HAP-1 (cell line): ENCODE measurements around the gene RPN1.

ENCODE experiments used
- DNase-seq, 2 experiments: peaks; one replicate each; pipeline ENCODE4 v3.0.0-alpha.2; 2016 to 2020; ENCODE audit warnings: low spot score in 2 of 2
- H3K27me3 ChIP-seq: fragments of 250-450 bp; sonication (Bioruptor Pico); 2 replicates; pipeline ENCODE4 v1.5.1; 2020; ENCODE audit warnings: low read depth, mild to moderate bottlenecking, moderate library complexity
- H3K36me3 ChIP-seq: fragments of 250-450 bp; sonication (Bioruptor Pico); replicated peaks from 2 replicates; pipeline ENCODE4 v1.5.1; 2020; ENCODE audit warnings: mild to moderate bottlenecking
- H3K4me1 ChIP-seq: fragments of 250-450 bp; sonication (Bioruptor Pico); 2 replicates; pipeline ENCODE4 v1.5.1; 2020; ENCODE audit warnings: mild to moderate bottlenecking
- H3K4me3 ChIP-seq: fragments of 250-450 bp; sonication (Bioruptor Pico); 2 replicates; pipeline ENCODE4 v1.5.1; 2020; ENCODE audit warnings: mild to moderate bottlenecking, moderate library complexity
- H3K9me3 ChIP-seq: fragments of 250-450 bp; sonication (Bioruptor Pico); 2 replicates; pipeline ENCODE4 v1.5.1; 2020; ENCODE audit warnings: mild to moderate bottlenecking, moderate library complexity
- in situ Hi-C: fragments of 300-500 bp; cut with MboI; formaldehyde crosslinking; loops from 3 replicates; pipeline ENCODE4 v1.14.3; 2020; ENCODE audit warnings: low sequenced_read_pairs, inconsistent platforms, mixed read lengths

The RPN1 gene

GRCh38 chr3:128625409-128625945 is 25.1 kb downstream of the RPN1 start:
- in situ Hi-C loops, result loop anchor here (10.0 kb wide), 1 partner anchor 169 kb away; no protein-coding TSS in a partner anchor
- H3K4me3 ChIP-seq, result no peak overlapping the region
- H3K27me3 ChIP-seq, result no peaks in the 10 kb centered on the region
- no peak for DNase-seq
- H3K4me1 ChIP-seq, result no peaks in the 10 kb centered on the region
- H3K9me3 ChIP-seq, result no peaks in the 10 kb centered on the region
- peaks cover 83% of the 10 kb centered on the region for H3K36me3 ChIP-seq

- H3K4me1 ChIP-seq, result no peaks in the 10 kb centered on the region
- no peaks in the 10 kb centered on the region for H3K27me3 ChIP-seq
- peaks cover 84% of the 10 kb centered on the region for H3K36me3 ChIP-seq
- in situ Hi-C loops, result loop anchor here (10.0 kb wide), 1 partner anchor 170 kb away; no protein-coding TSS in a partner anchor
- no peaks in the 10 kb centered on the region for H3K9me3 ChIP-seq
- no peak overlapping the region for H3K4me3 ChIP-seq
- no peak for DNase-seq
Observed at GRCh38 chr3:128624526-128625138, 26.0 kb downstream of the RPN1 start.

- no peaks in the 10 kb centered on the region; the same call in 1 of the 2 replicates for H3K4me1 ChIP-seq
- H3K27me3 ChIP-seq, result no peaks in the 10 kb centered on the region
- peaks cover 87% of the 10 kb centered on the region for H3K36me3 ChIP-seq
- no peak for DNase-seq
- in situ Hi-C loops, result loop anchor here (10.0 kb wide), 1 partner anchor 171 kb away; no protein-coding TSS in a partner anchor
- H3K9me3 ChIP-seq, result no peaks in the 10 kb centered on the region
- no peak overlapping the region for H3K4me3 ChIP-seq
Observed at GRCh38 chr3:128623762-128624176, 26.8 kb downstream of the RPN1 start.

GRCh38 chr3:128621931-128622330 is 28.7 kb downstream of the RPN1 start:
- peaks cover 85% of the 10 kb centered on the region for H3K36me3 ChIP-seq
- H3K4me3 ChIP-seq, result no peak overlapping the region
- no peaks in the 10 kb centered on the region for H3K27me3 ChIP-seq
- peaks cover 6% of the 10 kb centered on the region for H3K4me1 ChIP-seq
- no peaks in the 10 kb centered on the region for H3K9me3 ChIP-seq
- DNase-seq, result no peak
- in situ Hi-C loops, result loop anchor here (10.0 kb wide), 1 partner anchor 173 kb away; no protein-coding TSS in a partner anchor

- Histone ChIP-seq H3K27me3 (no peaks in the 10 kb centered on the region), H3K9me3 (no peaks in the 10 kb centered on the region), H3K4me3 (no peak overlapping the region), H3K4me1 (peaks cover 6% of the 10 kb centered on the region), H3K36me3 (peaks cover 78% of the 10 kb centered on the region)
- no peak for DNase-seq
- in situ Hi-C loops, result loop anchor here (10.0 kb wide), 1 partner anchor 174 kb away; no protein-coding TSS in a partner anchor
Observed at GRCh38 chr3:128621234-128621633, 29.4 kb downstream of the RPN1 start.

- Histone ChIP-seq H3K36me3 (peaks cover 68% of the 10 kb centered on the region), H3K4me1 (peaks cover 6% of the 10 kb centered on the region)
Observed at GRCh38 chr3:128620268-128620691, 30.3 kb downstream of the RPN1 start.

GRCh38 chr3:128619146-128619890 is 31.3 kb downstream of the RPN1 start:
- no peak overlapping the region; the same call in 1 of the 2 replicates for H3K4me3 ChIP-seq
- in situ Hi-C loops, result loop anchor here (10.0 kb wide), 1 partner anchor 525 kb away; no protein-coding TSS in a partner anchor
- no peaks in the 10 kb centered on the region for H3K27me3 ChIP-seq

More at GRCh38 chr3:128620268-128620691, 30.3 kb downstream of the RPN1 start:
- DNase-seq, result no peak
- Histone ChIP-seq H3K4me3 (no peak overlapping the region), H3K9me3 (no peaks in the 10 kb centered on the region), H3K27me3 (no peaks in the 10 kb centered on the region)
- in situ Hi-C loops, result loop anchor here (10.0 kb wide), 1 partner anchor 175 kb away; no protein-coding TSS in a partner anchor

GRCh38 chr3:128618398-128618726 is 32.3 kb downstream of the RPN1 start:
- Histone ChIP-seq H3K4me1 (peaks cover 6% of the 10 kb centered on the region), H3K27me3 (no peaks in the 10 kb centered on the region), H3K9me3 (no peaks in the 10 kb centered on the region), H3K4me3 (peak overlapping the region; percentile 79), H3K36me3 (peaks cover 50% of the 10 kb centered on the region)
- DNase-seq, result no peak
- in situ Hi-C loops, result loop anchor here (10.0 kb wide), 1 partner anchor 524 kb away; no protein-coding TSS in a partner anchor

More at GRCh38 chr3:128619146-128619890, 31.3 kb downstream of the RPN1 start:
- DNase-seq, result no peak
- Histone ChIP-seq H3K36me3 (peaks cover 59% of the 10 kb centered on the region), H3K9me3 (no peaks in the 10 kb centered on the region), H3K4me1 (peaks cover 6% of the 10 kb centered on the region)

- Histone ChIP-seq H3K27me3 (no peaks in the 10 kb centered on the region), H3K4me3 (peak overlapping the region; percentile 79), H3K36me3 (peaks cover 46% of the 10 kb centered on the region), H3K9me3 (no peaks in the 10 kb centered on the region), H3K4me1 (peaks cover 6% of the 10 kb centered on the region)
- DNase-seq, result peak; percentile 94 to 98
- in situ Hi-C loops, result loop anchor here (10.0 kb wide), 1 partner anchor 523 kb away; no protein-coding TSS in a partner anchor
Observed at GRCh38 chr3:128617557-128618397, 32.8 kb downstream of the RPN1 start.

- in situ Hi-C loops, result loop anchor here (10.0 kb wide), 1 partner anchor 522 kb away; no protein-coding TSS in a partner anchor
Observed at GRCh38 chr3:128617270-128617556, 33.4 kb downstream of the RPN1 start.

GRCh38 chr3:128616516-128617269 is 33.9 kb downstream of the RPN1 start:
- Histone ChIP-seq H3K9me3 (no peaks in the 10 kb centered on the region), H3K4me3 (peak overlapping the region; percentile 79; the same call in 1 of the 2 replicates), H3K36me3 (peaks cover 37% of the 10 kb centered on the region), H3K4me1 (peaks cover 6% of the 10 kb centered on the region), H3K27me3 (no peaks in the 10 kb centered on the region)
- in situ Hi-C loops, result loop anchor here (10.0 kb wide), 1 partner anchor 522 kb away; no protein-coding TSS in a partner anchor
- DNase-seq, result no peak

More at GRCh38 chr3:128617270-128617556, 33.4 kb downstream of the RPN1 start:
- Histone ChIP-seq H3K36me3 (peaks cover 42% of the 10 kb centered on the region), H3K9me3 (no peaks in the 10 kb centered on the region), H3K27me3 (no peaks in the 10 kb centered on the region), H3K4me1 (peaks cover 6% of the 10 kb centered on the region), H3K4me3 (peak overlapping the region; percentile 79)
- no peak for DNase-seq

GRCh38 chr3:128614076-128614475 is 36.5 kb downstream of the RPN1 start:
- no peak for DNase-seq
- in situ Hi-C loops, result loop anchor here (10.0 kb wide), 1 partner anchor 519 kb away; no protein-coding TSS in a partner anchor
- peaks cover 6% of the 10 kb centered on the region for H3K4me1 ChIP-seq
- no peaks in the 10 kb centered on the region for H3K27me3 ChIP-seq
- H3K4me3 ChIP-seq, result no peak overlapping the region
- no peaks in the 10 kb centered on the region for H3K9me3 ChIP-seq
- peaks cover 11% of the 10 kb centered on the region for H3K36me3 ChIP-seq
